ENCODE measurements around the gene KIF14.

Gene KIF14, protein sequence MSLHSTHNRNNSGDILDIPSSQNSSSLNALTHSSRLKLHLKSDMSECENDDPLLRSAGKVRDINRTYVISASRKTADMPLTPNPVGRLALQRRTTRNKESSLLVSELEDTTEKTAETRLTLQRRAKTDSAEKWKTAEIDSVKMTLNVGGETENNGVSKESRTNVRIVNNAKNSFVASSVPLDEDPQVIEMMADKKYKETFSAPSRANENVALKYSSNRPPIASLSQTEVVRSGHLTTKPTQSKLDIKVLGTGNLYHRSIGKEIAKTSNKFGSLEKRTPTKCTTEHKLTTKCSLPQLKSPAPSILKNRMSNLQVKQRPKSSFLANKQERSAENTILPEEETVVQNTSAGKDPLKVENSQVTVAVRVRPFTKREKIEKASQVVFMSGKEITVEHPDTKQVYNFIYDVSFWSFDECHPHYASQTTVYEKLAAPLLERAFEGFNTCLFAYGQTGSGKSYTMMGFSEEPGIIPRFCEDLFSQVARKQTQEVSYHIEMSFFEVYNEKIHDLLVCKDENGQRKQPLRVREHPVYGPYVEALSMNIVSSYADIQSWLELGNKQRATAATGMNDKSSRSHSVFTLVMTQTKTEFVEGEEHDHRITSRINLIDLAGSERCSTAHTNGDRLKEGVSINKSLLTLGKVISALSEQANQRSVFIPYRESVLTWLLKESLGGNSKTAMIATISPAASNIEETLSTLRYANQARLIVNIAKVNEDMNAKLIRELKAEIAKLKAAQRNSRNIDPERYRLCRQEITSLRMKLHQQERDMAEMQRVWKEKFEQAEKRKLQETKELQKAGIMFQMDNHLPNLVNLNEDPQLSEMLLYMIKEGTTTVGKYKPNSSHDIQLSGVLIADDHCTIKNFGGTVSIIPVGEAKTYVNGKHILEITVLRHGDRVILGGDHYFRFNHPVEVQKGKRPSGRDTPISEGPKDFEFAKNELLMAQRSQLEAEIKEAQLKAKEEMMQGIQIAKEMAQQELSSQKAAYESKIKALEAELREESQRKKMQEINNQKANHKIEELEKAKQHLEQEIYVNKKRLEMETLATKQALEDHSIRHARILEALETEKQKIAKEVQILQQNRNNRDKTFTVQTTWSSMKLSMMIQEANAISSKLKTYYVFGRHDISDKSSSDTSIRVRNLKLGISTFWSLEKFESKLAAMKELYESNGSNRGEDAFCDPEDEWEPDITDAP (N-terminal part only)

GRCh38 chr1:200620273-200621131 lies at the start of gene KIF14:
TSS of gene KIF14 (minus strand) at chr1:200620751. CDS start at chr1:200618723, 2,028 bp downstream.
- DNase-seq: peak; percentile 87

GRCh38 chr1:200669314-200670241 lies 49.0 kb upstream of the KIF14 start, which contains the start of gene DDX59:
TSS of gene DDX59 (minus strand) at chr1:200669907. CDS start at chr1:200666740, 3,167 bp downstream.
- DNase-seq: peak; percentile 84

- no peak for DNase-seq
These were observed 48.2 kb upstream of the KIF14 start for GRCh38 chr1:200668514-200669313.

DNA sequence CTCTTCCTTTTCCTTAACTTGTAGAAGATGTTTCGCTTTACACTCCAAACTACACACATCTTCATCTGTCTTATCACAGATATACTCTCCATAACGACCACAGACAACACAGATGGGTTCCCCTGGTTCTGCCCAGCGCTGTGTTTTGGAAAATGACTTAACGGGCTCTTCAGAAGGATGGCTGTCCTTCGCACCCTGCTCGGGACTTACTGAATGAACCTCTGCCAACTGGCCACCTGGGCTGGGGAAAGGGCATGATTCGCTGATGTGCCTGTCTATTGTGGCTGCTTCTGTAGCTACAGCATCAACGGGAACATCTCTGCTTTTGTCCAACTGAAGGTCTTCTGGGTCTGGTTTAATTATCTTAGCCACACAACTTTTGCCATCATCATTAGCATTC lies 45.8 kb upstream of the KIF14 start:
- DNase-seq: no peak

GRCh38 chr1:200665861-200666260 lies 45.3 kb upstream of the KIF14 start:
- no peak for DNase-seq

GRCh38 chr1:200660719-200661118 lies 40.2 kb upstream of the KIF14 start:
- DNase-seq: no peak

- no peak for DNase-seq
These were observed 38.7 kb upstream of the KIF14 start for GRCh38 chr1:200659269-200659668.

GRCh38 chr1:200658037-200658818 lies 37.7 kb upstream of the KIF14 start:
- DNase-seq: no peak

DNA sequence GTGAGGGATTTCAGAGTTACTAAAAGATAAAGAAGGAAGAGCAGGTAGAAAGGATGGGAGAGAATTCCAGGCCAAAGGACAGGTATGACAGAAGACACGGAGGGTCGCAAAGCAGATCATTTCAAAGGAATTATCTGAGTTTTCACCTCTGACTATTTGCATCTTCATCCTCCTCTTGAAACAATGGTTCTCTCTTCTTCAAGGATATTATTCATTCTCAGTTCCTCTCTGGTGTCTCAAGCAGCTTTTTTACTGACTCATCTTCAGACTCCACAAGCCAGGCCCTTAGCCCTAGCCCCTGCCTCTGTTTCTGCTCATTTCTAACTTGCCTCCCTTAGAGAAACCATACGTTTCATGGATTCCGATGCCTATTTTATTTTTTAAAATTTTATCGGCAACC lies 34.1 kb upstream of the KIF14 start:
- DNase-seq: no peak

DNA sequence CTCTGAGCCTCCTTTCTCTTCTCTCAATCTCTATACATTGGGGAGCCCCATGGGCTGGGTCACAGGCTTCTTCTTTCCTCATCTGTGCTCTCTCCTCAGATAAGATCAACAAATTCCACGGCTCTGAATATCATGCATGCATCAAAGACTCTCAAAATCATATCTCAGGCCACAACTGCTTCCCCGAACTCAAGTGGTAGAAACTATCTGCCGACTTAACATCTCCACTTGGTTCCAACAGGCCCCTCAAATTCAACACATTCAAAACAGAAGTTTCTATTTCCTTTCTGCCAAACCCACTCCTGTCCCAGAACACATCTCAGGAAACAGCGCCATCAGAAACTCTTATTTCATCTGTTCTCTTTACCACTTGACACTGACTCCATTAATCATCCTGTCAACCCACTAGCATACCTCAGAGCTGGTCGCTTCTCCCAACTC lies 32.5 kb upstream of the KIF14 start:
- DNase-seq: no peak

- no peak for DNase-seq
These were observed 31.8 kb upstream of the KIF14 start for GRCh38 chr1:200652378-200652777.

- no peak for DNase-seq
These were observed 26.0 kb upstream of the KIF14 start for GRCh38 chr1:200646515-200646914.

GRCh38 chr1:200644021-200644420 lies 23.5 kb upstream of the KIF14 start:
- no peak for DNase-seq

DNA sequence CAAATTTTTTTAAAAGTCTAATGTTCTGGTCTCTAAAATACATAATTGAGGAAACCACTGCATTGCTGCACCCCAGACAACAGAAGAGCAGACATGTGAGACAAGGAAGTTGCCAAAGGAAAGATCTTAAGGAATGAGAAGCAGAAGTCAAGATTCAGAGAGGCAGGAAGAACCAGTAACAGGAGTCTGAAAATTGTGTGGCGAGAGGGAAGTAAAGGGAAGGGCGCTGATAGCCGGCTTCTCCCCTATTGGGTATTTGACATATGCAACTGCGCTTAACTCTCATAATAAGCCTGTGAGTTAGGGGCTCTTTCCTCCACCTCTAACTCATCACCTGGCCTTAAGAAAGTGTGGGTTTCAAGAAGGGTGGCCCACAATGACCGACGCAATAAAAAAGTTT lies 21.9 kb upstream of the KIF14 start:
- peak; percentile 80 for DNase-seq

DNA sequence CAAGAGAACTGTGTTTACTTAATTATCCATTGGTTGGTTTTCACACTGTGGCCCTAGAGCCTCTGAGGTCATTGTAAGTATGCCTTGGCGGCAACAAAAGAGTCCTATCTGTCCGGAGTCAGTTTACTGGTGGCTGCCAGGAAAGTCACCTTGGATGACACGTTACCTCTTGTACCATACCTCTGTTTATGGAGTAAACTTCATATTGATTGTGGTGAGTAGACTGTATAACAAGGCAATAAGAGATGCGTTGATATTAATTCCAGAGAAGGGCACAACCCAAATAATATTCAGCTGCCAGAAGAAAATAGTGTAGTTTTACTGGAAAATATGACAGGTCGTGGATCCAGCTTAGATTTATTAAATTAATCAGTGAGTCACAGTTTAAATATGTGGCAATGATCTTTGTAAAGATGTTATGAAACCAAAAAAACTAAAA lies 20.4 kb upstream of the KIF14 start:
- no peak for DNase-seq

DNA sequence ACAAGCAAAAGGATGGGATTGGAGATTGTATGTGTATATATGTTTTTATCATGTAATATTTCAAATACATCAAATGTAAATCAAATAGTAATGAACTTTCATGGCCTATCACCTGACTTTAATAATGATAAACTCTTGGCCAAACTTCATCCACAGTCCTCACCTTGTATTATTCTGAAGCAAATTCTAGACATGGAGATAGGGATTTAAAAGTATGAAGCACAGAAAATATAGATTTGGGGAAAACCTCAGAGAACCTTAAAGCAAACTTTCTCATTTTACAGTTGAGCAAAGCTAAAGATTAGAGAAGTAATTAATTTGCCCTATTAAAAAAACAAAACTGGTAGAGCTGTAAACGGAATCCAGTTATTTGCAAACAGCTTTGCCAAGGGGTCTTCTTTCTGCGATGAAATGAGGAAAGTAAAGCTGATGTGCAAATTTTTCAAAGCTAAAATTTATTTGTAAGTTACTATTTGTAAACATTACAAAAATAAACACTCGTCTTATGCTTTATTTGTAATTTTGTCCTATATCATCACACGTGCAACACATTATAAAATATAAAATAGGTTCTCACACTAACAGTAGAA lies 19.9 kb upstream of the KIF14 start:
- DNase-seq: no peak

DNA sequence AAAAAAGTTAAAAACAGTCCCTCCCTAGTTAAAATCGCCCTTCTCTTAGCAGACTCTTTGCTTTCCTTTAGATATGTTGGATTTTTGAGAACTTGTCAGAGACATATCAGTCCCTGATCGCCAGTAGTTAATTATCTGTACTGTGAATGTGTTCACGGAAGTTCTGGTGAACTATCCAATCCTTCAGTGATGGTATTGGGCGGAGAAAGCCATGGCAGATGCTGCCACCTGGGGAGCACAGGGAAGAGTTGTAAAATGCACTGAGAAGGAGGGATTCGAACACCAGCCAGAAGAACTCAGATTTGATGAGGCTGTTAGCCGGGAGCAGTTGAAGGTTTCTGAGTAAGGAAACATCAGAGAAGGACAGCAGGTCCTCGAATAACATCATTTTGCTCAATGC lies 17.5 kb upstream of the KIF14 start:
- no peak for DNase-seq

DNA sequence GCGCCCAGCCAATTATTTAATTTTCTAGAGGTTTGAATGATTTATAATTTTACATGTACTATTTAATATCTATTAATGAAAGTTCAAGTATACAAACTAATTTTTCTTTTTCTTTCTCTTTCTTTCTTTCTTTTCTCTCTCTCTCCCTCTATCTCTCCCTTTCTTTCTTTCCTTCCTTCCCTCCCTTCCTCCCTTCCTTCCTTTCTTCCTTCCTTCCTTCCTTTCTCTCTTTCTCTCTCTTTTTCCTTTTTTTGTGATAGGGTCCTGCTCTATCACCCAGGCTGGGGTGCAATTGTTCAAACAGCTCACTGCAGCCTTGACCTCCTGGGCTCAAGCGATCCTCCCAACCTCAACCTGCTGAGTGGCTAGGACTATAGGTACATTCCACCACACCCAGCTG lies 16.1 kb upstream of the KIF14 start:
- DNase-seq: no peak

Data from GF-D8 (cell line).